GM19099 (cell line): ENCODE measurements around the gene SLC25A20.

Experiments used
- POLR2A ChIP-seq: IDR thresholded peaks from 3 replicates; pipeline ENCODE4 v1.6.1; 2011; ENCODE audit warnings: low read depth; ENCODE audit not compliant: insufficient read length; ENCODE audit errors: extremely low read depth

The SLC25A20 gene

DNA sequence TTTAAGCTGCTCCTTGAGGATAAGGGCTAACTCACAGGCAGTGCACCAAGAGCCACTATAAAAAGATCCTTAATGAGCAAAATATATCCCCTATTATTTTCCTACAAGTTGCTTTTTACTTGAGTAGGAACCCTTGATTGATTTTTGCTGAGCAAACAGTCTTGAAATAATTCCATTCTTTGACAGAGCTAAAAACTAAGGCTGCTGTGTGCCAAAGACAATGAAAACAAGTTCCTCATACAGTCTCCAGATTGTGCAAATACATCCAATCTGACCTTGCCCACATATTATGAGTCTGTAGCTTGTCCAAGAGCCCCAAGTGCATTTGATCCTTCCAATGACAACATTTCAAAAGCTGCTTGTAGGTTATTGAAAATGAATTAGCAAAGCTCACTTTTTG is 66.0 kb downstream of the SLC25A20 start:
- no peak for TF ChIP-seq POLR2A

DNA sequence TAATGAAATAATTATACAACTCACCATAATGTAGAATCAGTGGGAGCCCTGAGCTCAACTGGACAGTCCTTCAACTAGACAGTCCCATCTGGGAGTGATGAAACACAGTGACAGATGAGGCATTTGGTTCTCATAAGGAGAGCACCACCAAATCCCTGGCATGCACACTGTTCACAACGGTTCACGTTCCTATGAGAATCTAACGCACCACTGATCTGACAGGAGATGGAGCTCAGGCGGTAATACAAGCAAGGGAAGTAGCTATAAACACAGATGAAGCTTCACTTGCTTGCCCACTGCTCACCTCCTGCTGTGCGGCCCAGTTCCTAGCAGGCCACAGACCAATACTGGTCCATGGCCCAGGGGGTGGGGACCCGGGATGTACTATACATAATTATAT is 68.0 kb downstream of the SLC25A20 start:
- no peak for TF ChIP-seq POLR2A

DNA sequence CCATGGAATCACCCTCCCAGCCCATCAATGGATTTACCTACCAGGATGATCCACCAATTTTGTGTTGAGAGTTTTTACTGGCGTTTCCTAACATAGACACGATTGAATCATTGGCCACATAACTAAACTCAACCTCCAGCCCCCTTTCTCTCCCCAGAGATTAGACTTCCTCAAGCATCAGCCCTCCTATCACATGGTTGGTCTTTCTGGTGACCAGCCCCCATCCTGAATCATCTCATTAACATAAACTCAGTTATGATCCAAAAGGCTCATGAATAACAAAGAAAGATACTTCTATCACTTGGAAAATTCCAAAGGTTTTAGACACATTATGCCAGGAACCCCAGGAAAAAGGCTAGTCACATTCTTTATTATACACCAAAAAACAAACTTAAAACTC is 72.2 kb downstream of the SLC25A20 start:
- TF ChIP-seq POLR2A = no peak

DNA sequence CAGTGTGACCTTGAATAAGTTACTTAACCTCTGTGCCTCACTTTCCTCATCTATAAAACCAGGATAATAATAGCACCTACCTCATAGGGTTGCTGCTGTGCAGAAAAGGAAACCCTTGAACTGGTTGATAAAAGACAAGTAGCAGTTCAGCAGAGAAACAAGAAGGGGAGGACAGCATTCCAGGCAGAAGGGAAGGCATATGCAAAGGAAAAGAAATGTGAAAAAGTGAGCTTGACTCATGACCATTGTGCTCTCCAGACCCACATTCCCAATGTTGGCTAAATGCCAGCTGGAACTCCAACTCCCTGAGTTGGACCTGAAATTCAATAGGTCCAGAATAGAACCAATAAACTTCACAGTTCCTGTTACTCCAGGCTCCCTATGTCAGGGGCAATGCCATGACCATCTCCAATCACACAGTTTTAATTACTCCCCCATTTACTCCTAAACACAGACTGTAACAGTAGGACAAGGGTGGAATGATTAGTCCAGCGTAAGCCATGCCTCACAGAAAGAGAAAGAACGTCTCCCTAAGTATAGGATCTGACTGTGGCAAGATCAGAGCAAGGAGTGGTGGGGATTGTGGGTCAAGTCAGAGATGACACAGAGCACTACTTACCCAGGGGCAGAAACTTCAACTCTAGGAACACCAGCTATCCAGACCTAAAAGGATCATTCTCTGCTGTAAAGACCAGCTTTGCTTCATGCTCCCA is 77.9 kb downstream of the SLC25A20 start:
- TF ChIP-seq POLR2A = no peak

DNA sequence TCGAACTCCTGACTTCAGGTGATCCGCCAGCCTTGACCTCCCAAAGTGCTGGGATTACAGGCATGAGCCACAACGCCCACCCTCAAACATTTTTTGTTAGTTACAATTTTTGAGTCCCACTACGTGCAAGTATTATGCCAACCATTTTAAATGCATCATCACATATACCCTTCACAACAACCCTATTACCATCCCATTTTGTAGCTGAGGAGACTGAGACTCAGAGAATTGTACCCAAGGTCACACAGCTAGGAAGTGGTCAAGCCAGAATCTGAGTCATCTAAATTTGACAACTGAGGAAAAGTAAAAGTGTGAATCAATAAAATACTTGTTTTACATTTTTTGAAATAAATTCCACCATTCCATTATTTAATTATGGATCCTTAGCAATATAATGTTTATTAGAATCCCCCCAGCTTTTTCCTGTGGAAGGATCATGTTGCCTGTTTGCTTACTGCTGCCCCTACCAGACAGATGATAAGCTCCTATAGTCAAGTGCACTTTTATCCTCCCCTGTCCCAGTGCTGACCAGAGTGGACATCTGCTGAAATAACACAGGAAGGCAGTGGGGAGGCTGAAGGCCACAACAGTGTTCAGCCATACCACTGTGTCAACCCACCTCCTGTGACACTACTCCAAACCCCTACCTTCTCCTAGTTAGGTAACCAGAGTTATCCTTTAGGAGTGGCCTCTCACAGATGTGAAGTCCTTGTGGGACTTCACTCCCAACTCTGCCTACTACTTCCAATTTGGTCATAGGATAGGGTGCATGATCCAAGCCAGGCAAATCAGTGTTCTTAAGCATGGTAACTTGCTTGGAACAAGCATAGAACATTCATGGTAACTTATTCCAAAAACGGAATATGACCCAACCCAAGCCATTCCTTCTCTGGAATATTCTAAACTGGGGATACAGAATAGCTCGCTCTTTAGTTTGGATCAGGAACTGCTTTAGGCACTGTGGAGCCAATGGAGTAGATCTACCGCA is 79.2 kb downstream of the SLC25A20 start:
- no peak for TF ChIP-seq POLR2A

DNA sequence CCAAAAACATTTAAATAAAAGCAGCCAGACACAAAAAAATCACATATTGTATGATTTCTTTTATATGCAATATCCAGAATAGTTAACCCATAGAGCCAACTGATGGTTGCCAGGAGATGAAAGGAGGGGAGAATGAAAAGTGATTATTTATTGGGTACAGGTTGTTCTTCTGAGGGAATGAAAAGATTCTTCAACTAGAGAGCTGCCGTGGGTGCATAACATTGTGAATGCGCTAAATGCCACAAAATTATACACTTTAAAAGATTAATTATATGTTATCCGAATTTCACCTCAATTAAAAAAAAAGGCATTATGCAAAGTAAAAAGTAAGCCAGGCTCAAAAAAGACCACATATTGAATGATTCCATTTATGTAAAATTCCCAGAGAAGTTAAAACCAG is 87.2 kb downstream of the SLC25A20 start:
- TF ChIP-seq POLR2A = no peak
